ES-I3 (cell line): Measurements from ENCODE around the gene LTO1.
"Not testable (repeated sequence)": the region's sequence is repeated elsewhere in the genome, so short reads cannot be mapped to it uniquely, and the experiment has no call there.

Source experiments
- H3K36me3 ChIP-seq: 2 replicates; pipeline ENCODE4 v1.6.1; 2013; ENCODE audit warnings: mild to moderate bottlenecking, low read length, control low read depth, moderate library complexity; ENCODE audit not compliant: insufficient read depth
- H3K4me1 ChIP-seq: 2 replicates; pipeline ENCODE4 v1.6.1; 2013; ENCODE audit warnings: mild to moderate bottlenecking, control low read depth, low read length; ENCODE audit not compliant: insufficient read depth
- H3K9ac ChIP-seq: 2 replicates; pipeline ENCODE4 v1.6.1; 2013; ENCODE audit warnings: low read depth, mild to moderate bottlenecking, low read length, moderate library complexity
- H3K9me3 ChIP-seq: 2 replicates; pipeline ENCODE4 v1.6.1; 2013; ENCODE audit warnings: mild to moderate bottlenecking, low read length, moderate library complexity; ENCODE audit not compliant: control insufficient read depth, insufficient read depth

The LTO1 gene

GRCh38 chr11:69637198-69637940 is 37.8 kb downstream of the LTO1 start:
- Histone ChIP-seq H3K9ac (peak overlapping the region; percentile 49), H3K4me1 (peaks cover 8% of the 10 kb centered on the region; the same call in 1 of the 2 replicates), H3K36me3 (no peaks in the 10 kb centered on the region), H3K9me3 (no peaks in the 10 kb centered on the region)

DNA sequence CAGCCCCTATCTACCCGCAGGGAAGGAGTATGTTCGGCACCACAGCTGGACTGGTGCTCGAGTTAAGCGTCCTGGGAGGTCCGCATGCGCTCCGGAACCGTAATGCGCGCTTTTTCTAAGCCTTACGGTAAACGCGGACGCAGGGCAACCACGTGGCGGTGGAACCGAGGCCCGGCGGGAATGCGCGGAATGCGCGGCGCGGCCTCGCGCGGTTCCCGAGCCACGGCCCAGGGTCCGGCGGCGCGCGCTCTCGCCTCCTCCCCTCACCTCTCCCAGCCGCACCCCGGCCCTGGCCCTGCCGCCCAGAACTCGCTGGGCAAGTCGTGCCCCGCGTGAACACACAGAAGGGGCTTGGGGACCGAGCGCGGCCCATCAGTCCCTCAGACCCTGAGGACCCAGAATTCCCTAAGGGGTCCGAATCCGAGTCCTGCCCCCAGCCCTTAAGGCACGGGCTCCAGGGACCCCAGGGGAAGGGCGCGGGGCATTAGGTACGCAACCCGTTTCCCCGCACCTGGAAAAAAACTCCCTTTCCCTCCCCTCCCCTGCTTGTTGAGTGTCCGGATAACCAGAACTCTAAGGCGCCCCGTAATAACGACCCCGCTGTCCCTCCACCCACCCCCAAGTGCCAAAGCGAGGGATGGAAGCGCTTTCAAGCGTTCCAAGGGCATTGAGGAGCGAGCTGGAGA is 38.5 kb downstream of the LTO1 start:
- H3K9ac ChIP-seq: peak overlapping the region; percentile 49
- H3K4me1 ChIP-seq: peaks cover 8% of the 10 kb centered on the region; the same call in 1 of the 2 replicates
- H3K9me3 ChIP-seq: no peaks in the 10 kb centered on the region
- H3K36me3 ChIP-seq: no peaks in the 10 kb centered on the region

- H3K4me1 ChIP-seq: peaks cover 8% of the 10 kb centered on the region; the same call in 1 of the 2 replicates
- H3K9ac ChIP-seq: peak overlapping the region; percentile 49
- H3K9me3 ChIP-seq: no peaks in the 10 kb centered on the region; the same call in 1 of the 2 replicates
- H3K36me3 ChIP-seq: no peaks in the 10 kb centered on the region
Measured at GRCh38 chr11:69635804-69636511, 39.2 kb downstream of the LTO1 start.

DNA sequence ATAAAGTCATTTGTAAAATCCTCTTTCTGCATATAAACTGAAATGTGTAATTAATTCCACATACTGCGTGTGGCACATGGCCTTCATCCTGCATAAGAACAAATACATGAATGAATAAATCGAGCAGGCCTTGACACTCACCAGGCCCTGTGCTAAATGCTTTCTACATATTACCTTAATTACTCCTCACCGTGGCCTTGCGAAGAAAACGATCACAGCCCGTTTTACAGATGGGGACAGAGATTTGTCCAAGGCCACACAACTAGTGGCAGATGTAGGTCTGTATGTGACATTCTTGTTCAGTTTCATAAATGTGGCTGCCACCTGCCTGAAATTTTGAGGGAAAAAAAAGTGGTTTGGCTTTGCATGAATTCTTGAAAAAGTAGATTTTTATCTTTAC is 40.0 kb downstream of the LTO1 start:
- Histone ChIP-seq H3K4me1 (peaks cover 8% of the 10 kb centered on the region; the same call in 1 of the 2 replicates), H3K9me3 (no peaks in the 10 kb centered on the region; the same call in 1 of the 2 replicates), H3K36me3 (no peaks in the 10 kb centered on the region), H3K9ac (no peak overlapping the region)

DNA sequence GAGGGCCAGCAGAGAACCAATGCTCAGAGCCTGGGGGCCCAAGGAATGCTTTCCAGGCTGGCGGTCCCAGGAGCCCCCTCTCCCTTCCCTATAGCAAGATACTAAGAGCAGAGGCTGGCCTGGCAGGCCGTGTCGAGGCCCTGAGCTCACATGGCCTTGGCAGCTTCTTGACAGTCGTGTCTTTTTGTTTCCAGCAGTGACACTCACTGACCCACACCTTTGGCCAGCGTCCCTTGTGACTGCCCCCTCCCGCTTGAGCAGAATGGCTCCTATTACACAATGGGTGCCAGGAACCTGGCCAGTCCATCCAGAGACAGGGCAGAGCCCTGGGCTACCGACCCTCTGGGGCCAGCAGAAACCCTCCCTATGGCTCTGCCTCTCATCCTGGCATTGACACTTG is 40.6 kb downstream of the LTO1 start:
- Histone ChIP-seq H3K9ac (no peak overlapping the region), H3K36me3 (no peaks in the 10 kb centered on the region), H3K4me1 (peaks cover 8% of the 10 kb centered on the region; the same call in 1 of the 2 replicates), H3K9me3 (peaks cover 3% of the 10 kb centered on the region; the same call in 1 of the 2 replicates)

DNA sequence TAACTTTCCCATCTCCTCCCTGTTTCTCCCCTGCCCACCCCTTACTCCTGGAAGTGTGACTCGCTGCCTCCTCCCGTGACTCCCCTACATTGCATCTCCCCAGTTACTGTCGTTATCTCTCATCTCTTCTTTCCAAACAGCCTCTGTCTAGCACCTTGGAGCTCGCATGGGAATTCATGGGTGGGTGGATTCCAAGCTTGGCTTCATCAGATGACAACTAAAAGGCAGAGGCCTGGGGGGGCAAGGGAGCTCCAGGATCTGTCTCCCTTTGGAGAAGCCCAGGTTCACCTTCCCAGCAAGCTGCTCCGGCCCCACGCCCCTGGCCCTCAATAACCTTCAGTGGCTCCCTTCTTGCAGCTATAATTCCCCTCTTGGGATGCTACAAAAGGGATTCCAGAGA is 41.1 kb downstream of the LTO1 start:
- peaks cover 8% of the 10 kb centered on the region; the same call in 1 of the 2 replicates for H3K4me1 ChIP-seq
- H3K9ac ChIP-seq: no peak overlapping the region
- peaks cover 3% of the 10 kb centered on the region; the same call in 1 of the 2 replicates for H3K9me3 ChIP-seq
- no peaks in the 10 kb centered on the region for H3K36me3 ChIP-seq

GRCh38 chr11:69632900-69633299 is 42.3 kb downstream of the LTO1 start:
- Histone ChIP-seq H3K4me1 (peaks cover 8% of the 10 kb centered on the region; the same call in 1 of the 2 replicates), H3K9ac (no peak overlapping the region), H3K9me3 (peaks cover 6% of the 10 kb centered on the region; the same call in 1 of the 2 replicates), H3K36me3 (no peaks in the 10 kb centered on the region)

- Histone ChIP-seq H3K9me3 (peaks cover 6% of the 10 kb centered on the region; the same call in 1 of the 2 replicates), H3K36me3 (no peaks in the 10 kb centered on the region), H3K4me1 (0 out of 2 replicates have a peak, but pooled peaks cover under 1% of the 10 kb centered on the region), H3K9ac (no peak overlapping the region)
Measured at GRCh38 chr11:69630424-69630823, 44.7 kb downstream of the LTO1 start.

DNA sequence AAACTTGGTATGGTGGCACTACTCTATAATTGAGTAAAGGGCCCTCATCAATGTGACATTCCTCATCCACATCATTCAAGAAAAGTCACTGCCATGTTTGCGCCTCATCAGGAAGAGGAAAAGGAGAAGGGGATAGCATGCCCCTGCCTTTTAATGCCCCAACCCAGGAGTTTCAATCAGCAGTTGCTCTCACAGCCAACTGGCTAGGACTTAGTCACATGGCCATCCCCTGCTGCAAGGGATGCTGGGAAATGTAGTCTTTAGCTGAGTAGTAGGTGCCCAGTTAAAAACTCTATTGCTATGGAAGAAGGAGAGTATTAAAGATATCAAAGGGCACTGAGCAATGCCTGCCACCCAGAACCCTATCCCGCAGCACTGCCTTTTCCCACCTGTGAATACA is 45.1 kb downstream of the LTO1 start:
- Histone ChIP-seq H3K9me3 (peaks cover 6% of the 10 kb centered on the region; the same call in 1 of the 2 replicates), H3K36me3 (no peaks in the 10 kb centered on the region), H3K9ac (no peak overlapping the region), H3K4me1 (no peaks in the 10 kb centered on the region)

DNA sequence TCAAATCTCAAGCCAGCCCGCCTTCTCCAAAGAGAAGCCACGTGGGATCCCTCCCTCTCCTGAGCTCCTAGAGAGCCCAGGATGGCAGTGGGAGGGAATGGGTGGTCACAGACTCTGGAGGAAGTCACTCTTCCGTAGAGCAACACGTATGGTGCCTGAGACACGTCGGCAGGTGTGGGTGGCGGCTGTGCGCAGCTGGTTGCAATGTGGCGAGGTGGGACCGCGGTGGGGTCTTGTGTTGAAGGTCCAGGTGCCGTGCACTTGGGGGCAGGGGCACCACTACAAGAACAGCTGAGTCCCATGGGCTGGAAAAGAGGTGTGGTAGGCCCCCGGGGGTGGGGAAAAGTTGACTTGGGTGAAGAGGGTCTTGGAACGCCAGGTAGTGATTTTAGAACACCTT is 47.6 kb downstream of the LTO1 start:
- no peaks in the 10 kb centered on the region for H3K36me3 ChIP-seq
- H3K9ac ChIP-seq: no peak overlapping the region
- H3K9me3 ChIP-seq: peaks cover 6% of the 10 kb centered on the region; the same call in 1 of the 2 replicates
- no peaks in the 10 kb centered on the region for H3K4me1 ChIP-seq

GRCh38 chr11:69625476-69625875 is 49.7 kb downstream of the LTO1 start:
- Histone ChIP-seq H3K9ac (no peak overlapping the region), H3K4me1 (no peaks in the 10 kb centered on the region)

DNA sequence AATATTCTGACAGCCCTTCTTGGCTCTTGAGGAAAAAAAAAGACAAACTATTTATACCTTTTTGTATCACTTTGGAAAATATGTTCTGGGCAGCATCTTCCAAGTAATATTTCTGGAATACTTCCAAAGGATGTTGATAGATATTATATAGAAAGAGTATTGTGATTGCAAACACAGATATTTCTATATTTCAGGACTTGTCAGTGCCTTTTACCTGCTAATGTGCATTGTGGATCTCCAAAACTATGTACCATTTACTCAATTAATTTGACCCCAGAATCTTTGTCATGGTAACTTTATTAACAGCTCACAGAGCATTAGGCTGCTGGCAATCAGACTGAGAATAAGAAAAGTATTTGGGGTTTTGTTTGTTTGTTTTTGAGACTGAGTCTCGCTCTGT is 50.9 kb downstream of the LTO1 start:
- Histone ChIP-seq H3K4me1 (no peaks in the 10 kb centered on the region), H3K9ac (no peak overlapping the region), H3K36me3 (no peaks in the 10 kb centered on the region), H3K9me3 (peaks cover 2% of the 10 kb centered on the region; the same call in 1 of the 2 replicates)

More at GRCh38 chr11:69625476-69625875, 49.7 kb downstream of the LTO1 start:
- Histone ChIP-seq H3K9me3 (peaks cover 6% of the 10 kb centered on the region; the same call in 1 of the 2 replicates), H3K36me3 (no peaks in the 10 kb centered on the region)

DNA sequence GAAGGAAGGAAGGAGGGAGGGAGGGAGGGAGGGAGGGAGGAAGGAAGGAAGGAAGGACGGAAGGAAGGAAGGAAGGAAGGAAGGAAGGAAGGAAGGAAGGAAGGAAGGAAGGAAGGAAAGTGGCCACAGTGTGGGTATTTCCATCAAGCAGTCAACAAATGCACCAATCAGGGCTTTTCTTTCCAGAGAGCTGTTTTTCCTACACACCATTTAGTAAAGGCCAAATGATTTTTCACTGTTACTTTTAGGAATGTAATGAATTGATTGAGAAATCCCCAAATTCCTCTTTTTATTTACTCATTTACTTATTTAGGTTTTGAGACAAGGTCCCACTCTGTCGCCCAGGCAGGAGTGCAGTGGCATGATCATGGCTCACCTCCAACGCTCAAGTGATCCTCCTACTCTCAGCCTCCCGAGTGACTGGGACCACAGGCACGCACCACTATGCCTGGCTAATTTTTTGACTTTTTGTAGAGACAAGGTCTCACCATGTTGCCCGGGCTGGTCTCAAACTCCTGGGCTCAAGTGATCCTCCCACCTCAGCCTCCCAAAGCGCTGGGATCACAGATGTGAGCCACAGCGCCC is 53.0 kb downstream of the LTO1 start:
- not testable (repeated sequence) for H3K9ac ChIP-seq, H3K4me1 ChIP-seq, H3K36me3 ChIP-seq, H3K9me3 ChIP-seq
